GM21529 (cell line): Measurements from ENCODE around the gene TRAF5.
"Not testable (repeated sequence)": the region's sequence is repeated elsewhere in the genome, so short reads cannot be mapped to it uniquely, and the experiment has no call there.

ENCODE experiments used
- ATAC-seq: cut with Tn5 transposase; IDR thresholded peaks from one replicate; pipeline ENCODE4 v1.9.1; 2021; ENCODE audit not compliant: unreplicated experiment

Gene TRAF5

DNA sequence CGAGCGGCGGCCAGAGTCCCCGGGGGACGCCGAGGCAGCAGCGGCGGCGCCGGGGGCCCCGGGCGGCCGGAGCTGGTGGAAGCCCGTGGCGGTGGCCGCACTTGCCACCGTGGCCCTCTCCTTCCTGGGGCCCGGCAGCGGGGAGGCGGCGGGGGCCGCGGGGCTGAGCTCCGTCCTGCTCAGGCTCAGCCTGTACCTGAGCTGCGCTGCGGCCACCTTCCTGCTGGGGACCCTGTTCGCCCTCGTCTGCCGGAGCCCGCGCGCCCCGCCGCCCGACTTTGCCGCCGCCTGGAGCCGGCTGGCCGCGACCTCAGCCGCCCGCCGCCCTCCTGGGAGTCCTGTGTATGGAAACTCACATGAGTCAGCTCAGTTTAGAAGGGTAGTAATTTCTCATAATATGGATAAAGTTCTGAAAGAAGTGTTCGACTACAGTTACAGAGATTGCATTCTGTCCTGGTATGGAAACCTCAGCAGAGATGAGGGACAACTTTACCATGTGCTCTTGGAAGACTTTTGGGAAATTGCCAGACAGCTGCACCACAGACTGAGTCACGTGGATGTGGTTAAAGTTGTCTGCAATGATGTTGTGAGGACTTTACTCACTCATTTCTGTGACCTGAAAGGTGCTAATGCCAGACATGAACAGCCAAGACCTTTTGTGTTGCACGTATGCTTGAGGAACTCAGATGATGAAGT lies 90.1 kb downstream of the TRAF5 start:
- not testable (repeated sequence) for ATAC-seq

DNA sequence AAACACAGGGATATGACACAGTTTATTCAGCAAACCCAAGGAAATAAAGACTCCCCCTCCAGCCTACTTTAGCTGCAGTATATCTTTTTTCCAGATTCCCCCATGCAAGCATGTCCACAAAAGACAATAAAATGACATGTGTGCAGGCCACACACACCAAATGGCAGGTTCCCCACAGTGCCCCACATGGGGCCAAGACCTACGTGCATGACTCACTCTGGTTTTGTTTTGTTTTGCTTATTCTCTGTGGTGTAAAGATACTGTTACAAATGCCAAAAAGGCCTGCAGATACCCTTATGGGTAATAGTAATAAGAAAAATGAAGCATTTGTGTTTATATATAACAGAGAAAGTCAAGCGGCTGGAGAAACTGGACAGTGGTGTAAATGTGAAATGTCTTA lies 93.8 kb downstream of the TRAF5 start:
- ATAC-seq = no peak

DNA sequence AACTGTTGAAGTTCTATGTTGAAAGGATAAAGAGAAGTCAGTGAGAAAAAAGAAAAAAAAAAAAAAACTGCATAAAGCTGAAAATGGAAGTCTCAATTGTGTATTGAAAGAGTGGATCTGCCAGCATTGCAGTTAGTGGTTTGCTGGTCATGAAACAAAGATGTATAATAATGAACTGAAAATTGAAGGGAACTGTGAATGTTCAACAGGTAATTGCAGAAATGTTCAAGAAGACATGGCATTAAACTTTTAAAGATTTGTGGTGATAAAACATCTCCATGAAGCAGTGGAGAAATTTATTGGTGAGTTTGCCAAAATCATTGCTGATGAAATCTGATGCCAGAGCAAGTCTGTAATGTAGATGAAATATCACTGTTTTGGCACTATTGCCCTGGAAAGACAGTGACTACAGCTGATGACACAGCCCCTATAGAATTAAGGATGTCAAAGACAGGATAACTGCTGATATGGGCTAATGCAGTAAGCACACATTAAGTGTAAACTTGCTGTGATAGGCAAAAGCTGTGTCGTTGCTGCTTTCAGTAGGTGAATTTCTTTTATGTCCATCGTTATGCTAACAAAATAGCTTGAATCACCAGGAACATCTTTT lies 94.3 kb downstream of the TRAF5 start:
- ATAC-seq = no peak

DNA sequence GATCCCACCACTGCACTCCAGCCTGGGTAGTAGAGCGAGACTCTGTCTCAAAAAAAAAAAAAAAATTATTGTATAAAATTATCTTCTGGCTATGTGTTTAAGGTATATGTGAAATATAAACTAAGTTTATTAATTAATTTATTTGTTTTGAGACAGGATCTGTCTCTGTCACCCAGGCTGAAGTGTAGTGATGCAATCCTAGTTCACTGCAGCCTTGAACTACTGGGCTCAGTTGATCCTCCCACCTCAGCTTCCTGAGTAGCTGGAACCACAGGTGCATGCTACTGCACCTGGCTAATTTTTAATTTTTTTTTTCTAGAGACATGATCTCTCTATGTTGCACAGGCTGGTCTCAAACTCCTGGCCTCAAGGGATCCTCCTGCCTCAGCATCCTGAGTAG lies 97.4 kb downstream of the TRAF5 start:
- ATAC-seq = no peak
